GM12891 (cell line): ENCODE data around the gene METRNL.
"Not testable (repeated sequence)": the region's sequence is repeated elsewhere in the genome, so short reads cannot be mapped to it uniquely, and the experiment has no call there.

Experiments used
- DNase-seq: peaks from one replicate; pipeline ENCODE4 v3.0.0; 2011; ENCODE audit warnings: low spot score; ENCODE audit not compliant: insufficient read length
- FAIRE-seq: peaks from 2 replicates; lab custom pipeline; 2011; peaks lifted over from hg19 to GRCh38; lab: Jason Lieb, UNC
- PAX5 ChIP-seq: IDR thresholded peaks from 2 replicates; pipeline ENCODE4 v1.6.1; 2011; ENCODE audit warnings: low read length, moderate library complexity, mild to moderate bottlenecking; ENCODE audit not compliant: insufficient read depth, severe bottlenecking
- POLR2A ChIP-seq: IDR thresholded peaks from 2 replicates; pipeline ENCODE4 v1.6.1; 2011; ENCODE audit warnings: low read depth, low read length, control low read depth
- POLR2AphosphoS5 ChIP-seq: IDR thresholded peaks from 2 replicates; pipeline ENCODE4 v1.6.1; 2011; ENCODE audit warnings: low read depth, low read length, control low read depth
- POU2F2 ChIP-seq: IDR thresholded peaks from 2 replicates; pipeline ENCODE4 v1.6.1; 2011; ENCODE audit warnings: low read depth, mild to moderate bottlenecking, control low read depth, low read length, moderate library complexity
- SPI1 ChIP-seq: IDR thresholded peaks from 2 replicates; pipeline ENCODE4 v1.6.1; 2011; ENCODE audit warnings: low read depth, low read length, control low read depth
- TAF1 ChIP-seq: IDR thresholded peaks from 2 replicates; pipeline ENCODE4 v1.6.1; 2011; ENCODE audit warnings: low read depth, low read length, control low read depth

Gene METRNL

DNA sequence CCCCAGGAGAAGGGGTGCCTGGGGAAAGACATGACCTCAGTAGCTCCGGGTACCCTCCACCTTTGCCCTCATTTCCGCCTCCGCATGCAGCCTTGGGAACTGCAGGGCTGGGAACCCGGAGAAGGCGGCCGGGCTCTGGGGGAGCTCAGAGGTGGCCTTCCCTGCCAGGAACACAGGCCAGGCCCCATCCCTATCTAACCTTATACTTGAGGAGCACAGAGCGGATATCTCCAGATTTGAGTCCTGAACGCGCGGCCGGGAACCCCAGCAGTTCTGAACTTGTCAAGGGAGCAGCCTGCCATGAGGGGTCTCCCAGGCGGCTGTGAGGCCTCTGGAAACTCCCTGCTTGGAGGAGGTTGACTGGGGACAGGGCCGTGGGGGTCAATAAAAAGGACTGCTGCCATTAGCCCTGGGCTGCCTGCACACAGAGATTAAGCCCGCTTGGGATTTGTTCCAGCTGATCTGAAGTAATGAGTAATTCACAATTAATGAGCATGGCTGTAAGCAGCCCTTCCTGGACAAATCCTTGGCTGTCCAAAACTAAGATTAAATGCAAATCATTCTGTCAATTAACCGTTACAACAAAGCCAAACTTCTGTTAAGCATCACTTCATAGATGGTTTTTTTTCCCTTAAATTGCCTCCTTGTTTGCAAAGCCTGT, 26.3 kb upstream of the METRNL start:
- no peak for TF ChIP-seq POLR2AphosphoS5
- FAIRE-seq (no peak), DNase-seq (no peak)

- FAIRE-seq, result no peak
- TF ChIP-seq PAX5 (no peak), SPI1 (peak; percentile 73), TAF1 (no peak), POLR2AphosphoS5 (no peak)
- DNase-seq, result no peak
Measured at GRCh38 chr17:83053739-83054451, 25.5 kb upstream of the METRNL start.

DNA sequence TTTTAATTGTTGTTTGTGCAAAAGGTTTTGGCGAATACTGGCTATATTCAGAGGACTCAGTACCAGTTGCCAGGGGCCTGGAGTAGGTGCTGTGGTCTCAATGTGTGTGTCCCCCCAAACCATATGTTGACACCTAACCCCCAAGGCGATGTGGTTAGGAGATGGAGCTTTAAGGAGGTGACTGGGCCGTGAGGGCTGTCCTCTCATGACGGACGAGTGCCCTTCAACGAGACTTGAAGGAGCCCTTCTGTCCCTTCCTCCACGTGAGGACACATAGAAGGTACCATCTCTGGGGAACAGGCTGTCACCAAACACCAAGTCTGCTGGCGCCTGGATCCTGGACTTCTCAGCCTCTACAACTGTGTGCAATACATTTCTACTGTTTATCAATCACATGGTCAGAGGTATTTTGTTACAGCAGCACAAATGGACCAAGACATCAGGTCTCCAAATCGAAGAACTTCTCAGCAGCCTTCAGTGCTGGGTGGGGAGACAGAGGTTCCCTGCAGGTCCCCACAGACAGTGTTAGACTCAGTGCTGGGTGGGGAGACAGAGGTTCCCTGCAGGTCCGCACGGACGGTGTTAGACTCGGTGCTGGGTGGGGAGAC, 24.8 kb upstream of the METRNL start:
- FAIRE-seq (no peak), DNase-seq (no peak)
- no peak for TF ChIP-seq TAF1
- no peak for TF ChIP-seq POLR2AphosphoS5
- no peak for TF ChIP-seq SPI1
- no peak for TF ChIP-seq PAX5
- no peak for TF ChIP-seq POLR2A
- TF ChIP-seq POU2F2, result no peak

GRCh38 chr17:83055176-83055575, 24.2 kb upstream of the METRNL start:
- not testable (repeated sequence) for DNase-seq

DNA sequence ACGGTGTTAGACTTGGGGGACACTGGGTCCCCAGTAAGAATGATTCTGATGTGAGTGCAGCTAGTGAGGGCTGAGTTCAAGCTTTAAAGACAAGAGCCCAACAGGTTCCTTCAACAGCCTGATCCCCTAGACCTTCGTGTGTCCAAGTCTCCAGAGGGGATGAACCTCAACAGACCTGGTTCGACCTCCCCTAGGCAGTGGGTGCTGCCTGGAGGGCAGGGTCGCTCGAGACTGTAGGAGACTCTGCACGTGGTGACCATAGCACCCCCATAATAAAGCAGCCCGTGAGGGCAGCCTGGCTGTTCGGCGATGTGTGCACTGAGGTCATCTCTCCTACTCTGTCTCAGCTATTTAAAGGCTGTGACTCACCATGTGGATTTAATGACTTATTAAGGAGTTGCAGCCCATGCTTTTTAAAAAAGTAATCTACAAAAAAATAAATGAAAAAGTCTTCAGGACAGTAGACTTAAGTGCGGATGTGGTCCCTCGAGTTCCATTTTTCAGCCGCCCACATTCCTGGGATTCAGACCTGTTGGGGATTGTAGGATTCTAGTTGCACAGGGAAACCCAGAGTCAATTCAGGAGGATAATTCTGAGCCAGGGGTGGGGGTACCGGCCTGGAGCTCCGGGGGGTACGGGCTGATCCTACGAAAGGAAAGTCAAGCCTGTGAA, 23.4 kb upstream of the METRNL start:
- TF ChIP-seq POLR2AphosphoS5 (no peak), POU2F2 (no peak), PAX5 (no peak), TAF1 (no peak), SPI1 (no peak)
- FAIRE-seq (no peak), DNase-seq (no peak)

More at GRCh38 chr17:83055176-83055575, 24.2 kb upstream of the METRNL start:
- not testable (repeated sequence) for FAIRE-seq

GRCh38 chr17:83056583-83057396, 22.6 kb upstream of the METRNL start:
- TF ChIP-seq POU2F2, result no peak
- no peak for TF ChIP-seq POLR2AphosphoS5
- no peak for TF ChIP-seq SPI1
- no peak for TF ChIP-seq POLR2A
- TF ChIP-seq PAX5, result no peak
- TF ChIP-seq TAF1, result no peak
- FAIRE-seq (no peak), DNase-seq (no peak)

DNA sequence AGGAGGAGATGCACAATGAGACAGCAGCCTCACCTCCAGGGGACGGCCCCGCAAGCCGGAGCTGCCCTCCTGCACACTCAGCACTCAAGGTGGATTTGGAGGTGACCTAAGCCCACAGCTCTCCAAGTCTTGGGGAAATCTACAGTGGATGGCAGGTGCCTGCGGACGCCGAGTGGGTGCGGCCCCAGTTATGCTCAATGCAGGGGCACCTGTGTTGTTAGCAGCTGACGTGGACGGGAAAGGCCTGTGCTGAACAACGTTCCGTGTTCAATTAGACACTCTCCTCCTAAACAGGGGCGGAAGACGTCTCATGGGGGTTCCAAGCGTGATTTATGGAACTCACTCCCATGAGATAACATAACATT, 22.0 kb upstream of the METRNL start:
- DNase-seq, result no peak
- TF ChIP-seq POLR2A (no peak), TAF1 (no peak), POLR2AphosphoS5 (no peak), POU2F2 (no peak), SPI1 (no peak), PAX5 (no peak)
- FAIRE-seq, result no peak

DNA sequence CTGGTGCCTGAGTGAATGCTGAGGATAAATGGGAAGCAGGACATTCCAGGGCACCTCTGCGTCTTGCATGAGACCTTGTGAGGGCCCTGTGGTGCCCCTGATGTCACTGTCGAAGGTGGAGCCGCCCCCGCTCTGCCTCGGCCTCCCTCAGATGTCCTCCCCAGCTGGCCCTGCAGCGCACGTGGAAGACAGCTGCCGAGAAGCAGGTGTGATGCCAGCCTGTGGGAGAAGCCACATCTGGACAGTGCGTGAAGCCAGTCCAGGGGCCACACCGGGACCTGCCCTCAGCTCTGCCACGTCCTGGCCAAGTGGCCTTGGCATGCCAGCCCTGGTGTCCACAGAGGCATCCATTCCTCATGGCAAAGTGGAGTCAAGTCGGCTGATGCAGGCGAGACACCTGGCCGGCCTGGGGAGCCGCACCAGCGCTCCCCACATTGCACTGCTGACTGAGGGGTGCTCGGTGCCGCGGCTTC, 21.6 kb upstream of the METRNL start:
- TF ChIP-seq POLR2AphosphoS5 (no peak), PAX5 (no peak), SPI1 (no peak), POU2F2 (no peak), POLR2A (no peak), TAF1 (no peak)
- FAIRE-seq, result no peak
- DNase-seq, result no peak

GRCh38 chr17:83058266-83058798, 21.1 kb upstream of the METRNL start:
- TF ChIP-seq POLR2AphosphoS5, result no peak
- no peak for TF ChIP-seq PAX5
- no peak for TF ChIP-seq SPI1
- TF ChIP-seq POLR2A, result no peak
- TF ChIP-seq POU2F2, result no peak
- no peak for TF ChIP-seq TAF1
- DNase-seq (no peak), FAIRE-seq (no peak)
